ENCODE data around the gene SYT7.
A peak's percentile ranks its signal among the peaks of the same experiment; 100 is the strongest.

SYT7 gene

DNA sequence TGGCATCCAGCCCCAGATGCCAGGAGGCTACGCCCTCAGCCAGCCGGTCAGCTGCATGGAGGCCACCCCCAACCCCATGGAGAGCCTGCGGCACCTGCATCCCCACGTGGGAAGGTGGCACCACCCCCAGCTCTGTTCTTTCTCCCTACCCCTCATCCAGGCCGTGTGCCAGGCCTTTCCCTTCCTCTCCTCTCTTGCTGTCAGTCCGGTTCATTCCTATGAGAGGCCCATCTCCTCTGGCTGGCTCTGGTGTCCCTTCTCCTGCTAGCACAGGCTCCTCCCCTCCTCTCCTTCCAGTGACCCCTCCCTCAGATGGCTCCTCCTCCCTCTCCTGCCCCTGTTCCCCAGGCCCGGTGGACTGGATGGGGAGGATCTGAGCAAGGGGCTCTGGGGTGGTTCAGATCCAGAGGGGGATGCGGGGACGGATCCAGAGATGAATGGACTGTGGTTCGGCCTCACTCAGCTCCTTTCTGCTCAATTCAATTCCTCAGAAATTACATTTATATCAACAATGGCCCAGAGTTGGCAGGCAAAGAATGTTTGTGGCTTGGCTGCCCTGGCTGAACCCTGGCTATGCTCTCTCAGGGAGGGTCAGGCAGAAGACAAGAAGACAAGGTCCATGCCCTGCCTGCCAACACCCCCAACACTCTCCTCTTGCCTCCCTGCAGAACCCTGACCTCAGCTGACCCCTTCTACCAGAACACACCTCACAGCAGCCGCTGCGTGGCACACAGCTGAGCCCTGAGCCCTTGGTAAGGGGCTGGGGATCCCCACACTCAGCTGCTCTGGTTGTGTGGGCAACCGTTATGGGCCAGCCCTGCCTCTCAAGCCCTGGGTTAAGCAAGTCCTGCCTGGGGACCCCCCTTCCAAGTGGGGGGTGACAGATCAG is 90.8 kb downstream of the SYT7 start (continued):
- TF ChIP-seq, protein P1, sequence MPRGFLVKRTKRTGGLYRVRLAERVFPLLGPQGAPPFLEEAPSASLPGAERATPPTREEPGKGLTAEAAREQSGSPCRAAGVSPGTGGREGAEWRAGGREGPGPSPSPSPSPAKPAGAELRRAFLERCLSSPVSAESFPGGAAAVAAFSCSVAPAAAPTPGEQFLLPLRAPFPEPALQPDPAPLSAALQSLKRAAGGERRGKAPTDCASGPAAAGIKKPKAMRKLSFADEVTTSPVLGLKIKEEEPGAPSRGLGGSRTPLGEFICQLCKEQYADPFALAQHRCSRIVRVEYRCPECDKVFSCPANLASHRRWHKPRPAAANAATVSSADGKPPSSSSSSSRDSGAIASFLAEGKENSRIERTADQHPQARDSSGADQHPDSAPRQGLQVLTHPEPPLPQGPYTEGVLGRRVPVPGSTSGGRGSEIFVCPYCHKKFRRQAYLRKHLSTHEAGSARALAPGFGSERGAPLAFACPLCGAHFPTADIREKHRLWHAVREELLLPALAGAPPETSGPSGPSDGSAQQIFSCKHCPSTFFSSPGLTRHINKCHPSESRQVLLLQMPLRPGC (tag by site-specific recombination; IDR thresholded peaks at IDR 0.05) = no peak

DNA sequence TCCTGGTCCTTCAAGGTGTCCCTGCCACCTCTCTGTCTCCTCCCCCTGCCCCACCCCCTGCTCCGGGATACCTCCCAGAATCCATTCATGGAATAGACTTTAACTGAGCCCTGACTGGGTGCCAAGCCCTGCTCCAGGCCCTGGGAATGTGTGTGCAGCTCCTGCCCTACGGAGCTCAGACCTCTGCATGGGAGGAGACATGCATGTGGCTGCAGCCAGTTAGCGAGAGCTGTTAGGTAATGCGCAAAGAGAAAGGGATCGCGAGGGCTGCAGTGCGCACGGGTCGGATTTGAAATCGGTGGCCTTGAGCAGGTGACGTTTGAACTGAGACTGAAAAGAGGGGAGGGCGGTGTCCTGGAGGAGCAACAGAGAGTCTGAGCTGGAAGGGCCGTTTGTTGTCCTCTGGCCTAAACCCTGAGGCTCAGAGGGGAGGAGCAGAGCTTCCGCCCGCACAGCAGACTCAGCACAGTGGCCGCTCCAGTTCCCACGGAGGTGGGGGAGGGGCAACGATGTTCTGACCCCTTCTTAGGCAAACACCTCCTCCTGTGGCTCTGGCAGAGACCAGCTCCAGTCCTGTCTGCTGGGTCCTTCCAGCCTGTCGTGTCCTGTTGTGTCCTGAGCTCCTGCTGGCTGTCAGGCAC is 92.1 kb downstream of the SYT7 start:
- TF ChIP-seq ZNF10 (tag by site-specific recombination; IDR thresholded peaks at IDR 0.05) = 0 out of 2 replicates have a peak, but pooled peaks have one; percentile 23
- TF ChIP-seq ZNF266 (tag by site-specific recombination; IDR thresholded peaks at IDR 0.05; ENCODE audit: low read depth) = no peak
- TF ChIP-seq ZIC2 (tag by site-specific recombination; IDR thresholded peaks at IDR 0.05) = peak; percentile 37; the same call in 1 of the 2 replicates
- ChIA-PET CTCF (interaction anchor here (0.7 to 2.0 kb wide), 9 partner anchors 9 to 150 kb away, joined by 3 to 9 read pairs (median 5); no protein-coding TSS in a partner anchor), POLR2A (interaction anchor here (0.6 kb wide), 1 partner anchor 19 kb away, joined by 3 read pairs; no protein-coding TSS in a partner anchor)
- no peak overlapping the region for H3K4me3 ChIP-seq (ENCODE audit: low read depth, low read length)
- H3K9me3 ChIP-seq (ENCODE audit: control insufficient read depth, insufficient read depth, low read depth, low read length) = no peaks in the 10 kb centered on the region
- no peak overlapping the region for H3K27ac ChIP-seq (ENCODE audit: extremely low read depth, low read depth, low read length)
- H3K4me1 ChIP-seq (ENCODE audit: control insufficient read depth, insufficient read depth, low read length) = no peaks in the 10 kb centered on the region
- no peaks in the 10 kb centered on the region for H3K36me3 ChIP-seq (ENCODE audit: control insufficient read depth in 2 of 2, insufficient read depth in 1 of 2, low read length in 2 of 2)

DNA sequence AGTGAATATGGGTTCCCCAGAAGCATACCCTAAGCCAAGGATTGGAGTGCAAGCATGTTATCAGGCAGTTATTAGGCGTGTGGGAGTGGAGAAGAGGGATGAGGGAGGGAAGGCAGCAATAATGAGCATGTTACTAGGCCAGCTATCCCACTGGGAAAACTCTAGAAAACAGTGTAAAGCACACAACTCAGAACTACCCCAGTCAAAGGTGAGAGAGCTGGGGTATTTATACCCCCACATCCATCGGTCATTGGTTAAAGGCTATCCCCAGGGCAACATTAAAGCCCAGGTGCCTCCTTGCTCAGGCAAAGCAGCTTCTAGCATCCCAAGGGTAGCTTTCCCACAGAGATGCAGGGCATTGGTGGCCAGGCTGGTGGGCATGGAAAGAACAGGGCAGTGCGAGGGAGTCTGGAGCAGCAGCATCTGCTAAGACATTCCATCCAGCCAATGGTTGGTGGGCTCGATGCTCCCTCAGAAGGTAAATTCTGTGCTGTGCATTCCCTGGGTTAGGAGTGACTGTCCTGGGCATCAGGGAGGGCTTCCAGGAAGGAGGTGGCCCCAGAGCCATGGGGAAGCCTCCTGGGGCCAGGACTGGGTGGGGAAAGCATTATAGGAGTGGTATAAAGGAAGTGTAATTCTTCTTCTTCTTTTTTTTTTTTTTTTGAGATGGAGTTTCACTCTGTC is 93.4 kb downstream of the SYT7 start:
- no peak overlapping the region for H3K27ac ChIP-seq (ENCODE audit: extremely low read depth, low read depth, low read length)
- H3K9me3 ChIP-seq (ENCODE audit: control insufficient read depth, insufficient read depth, low read depth, low read length) = no peaks in the 10 kb centered on the region
- ChIA-PET CTCF (interaction anchor here (0.6 to 2.6 kb wide), 8 partner anchors 10 to 564 kb away, joined by 3 to 9 read pairs (median 3); no protein-coding TSS in a partner anchor), POLR2A (interaction anchor here (0.7 kb wide), 1 partner anchor 10 kb away, joined by 4 read pairs; no protein-coding TSS in a partner anchor)
- TF ChIP-seq ZNF501 (tag by site-specific recombination; IDR thresholded peaks at IDR 0.05) = no peak
- TF ChIP-seq BCL11B (tag by site-specific recombination; IDR thresholded peaks at IDR 0.05; ENCODE audit: low read depth) = no peak
- TF ChIP-seq ZNF37A (tag by site-specific recombination; IDR thresholded peaks at IDR 0.05) = peak; percentile 95
- no peak overlapping the region for H3K4me3 ChIP-seq (ENCODE audit: low read depth, low read length)
- H3K36me3 ChIP-seq (ENCODE audit: control insufficient read depth in 2 of 2, insufficient read depth in 1 of 2, low read length in 2 of 2) = no peaks in the 10 kb centered on the region
- no peaks in the 10 kb centered on the region for H3K4me1 ChIP-seq (ENCODE audit: control insufficient read depth, insufficient read depth, low read length)

DNA sequence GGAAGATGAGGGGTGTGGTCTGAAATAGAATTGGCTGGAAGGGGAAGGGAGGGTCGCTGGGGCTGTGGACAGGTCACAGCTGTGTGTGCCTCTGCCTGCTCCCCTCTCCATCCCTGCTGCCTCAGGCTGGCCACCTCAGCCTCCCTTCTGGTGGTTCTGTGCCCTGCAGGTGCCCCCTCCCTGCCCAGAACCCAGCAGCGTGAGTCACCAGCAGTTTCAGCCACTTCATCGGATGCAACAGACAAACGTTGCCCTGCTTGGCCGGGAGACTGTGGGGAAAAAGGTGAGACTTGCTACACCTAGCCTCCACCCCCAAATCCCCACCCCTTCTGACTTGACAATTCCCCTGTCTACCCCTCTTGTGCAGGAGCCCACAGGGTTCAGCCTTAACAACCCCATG is 94.1 kb downstream of the SYT7 start:
- no peaks in the 10 kb centered on the region for H3K36me3 ChIP-seq (ENCODE audit: control insufficient read depth in 2 of 2, insufficient read depth in 1 of 2, low read length in 2 of 2)
- no peak overlapping the region for H3K27ac ChIP-seq (ENCODE audit: extremely low read depth, low read depth, low read length)
- no peak overlapping the region for H3K4me3 ChIP-seq (ENCODE audit: low read depth, low read length)
- H3K9me3 ChIP-seq (ENCODE audit: control insufficient read depth, insufficient read depth, low read depth, low read length) = no peaks in the 10 kb centered on the region
- ChIA-PET POLR2A (no interaction called here), CTCF (interaction anchor here (0.7 to 2.6 kb wide), 6 partner anchors 9 to 141 kb away, joined by 3 to 9 read pairs (median 6); no protein-coding TSS in a partner anchor)
- TF ChIP-seq ZNF560 (tag by site-specific recombination; IDR thresholded peaks at IDR 0.05; ENCODE audit: borderline replicate concordance) = no peak
- TF ChIP-seq, protein P2, sequence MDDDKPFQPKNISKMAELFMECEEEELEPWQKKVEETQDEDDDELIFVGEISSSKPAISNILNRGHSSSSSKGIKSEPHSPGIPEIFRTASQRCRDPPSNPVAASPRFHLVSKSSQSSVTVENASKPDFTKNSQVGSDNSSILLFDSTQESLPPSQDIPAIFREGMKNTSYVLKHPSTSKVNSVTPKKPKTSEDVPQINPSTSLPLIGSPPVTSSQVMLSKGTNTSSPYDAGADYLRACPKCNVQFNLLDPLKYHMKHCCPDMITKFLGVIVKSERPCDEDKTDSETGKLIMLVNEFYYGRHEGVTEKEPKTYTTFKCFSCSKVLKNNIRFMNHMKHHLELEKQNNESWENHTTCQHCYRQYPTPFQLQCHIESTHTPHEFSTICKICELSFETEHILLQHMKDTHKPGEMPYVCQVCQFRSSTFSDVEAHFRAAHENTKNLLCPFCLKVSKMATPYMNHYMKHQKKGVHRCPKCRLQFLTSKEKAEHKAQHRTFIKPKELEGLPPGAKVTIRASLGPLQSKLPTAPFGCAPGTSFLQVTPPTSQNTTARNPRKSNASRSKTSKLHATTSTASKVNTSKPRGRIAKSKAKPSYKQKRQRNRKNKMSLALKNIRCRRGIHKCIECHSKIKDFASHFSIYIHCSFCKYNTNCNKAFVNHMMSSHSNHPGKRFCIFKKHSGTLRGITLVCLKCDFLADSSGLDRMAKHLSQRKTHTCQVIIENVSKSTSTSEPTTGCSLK (tag by site-specific recombination; IDR thresholded peaks at IDR 0.05) = no peak
- TF ChIP-seq ZSCAN16 (tag by site-specific recombination; IDR thresholded peaks at IDR 0.05) = no peak
- TF ChIP-seq ZNF221 (tag by site-specific recombination; IDR thresholded peaks at IDR 0.05; ENCODE audit: borderline replicate concordance) = no peak
- no peak for TF ChIP-seq ZNF777 (tag by site-specific recombination; IDR thresholded peaks at IDR 0.05; ENCODE audit: borderline replicate concordance)
- TF ChIP-seq ZNF660 (tag by site-specific recombination; IDR thresholded peaks at IDR 0.05) = no peak
- no peak for TF ChIP-seq GLIS2 (tag by site-specific recombination; IDR thresholded peaks at IDR 0.05)
- no peaks in the 10 kb centered on the region for H3K4me1 ChIP-seq (ENCODE audit: control insufficient read depth, insufficient read depth, low read length)
